AG09309 (cell line): ENCODE measurements around the gene ATXN1L.
"Not testable (repeated sequence)": the region's sequence is repeated elsewhere in the genome, so short reads cannot be mapped to it uniquely, and the experiment has no call there.

Experiments used
- DNase-seq: peaks from one replicate; pipeline ENCODE4 v3.0.0-alpha.2; 2010; ENCODE audit warnings: low read depth
- H3K4me3 ChIP-seq: 2 replicates; pipeline ENCODE4 v1.5.1; 2011; ENCODE audit warnings: mild to moderate bottlenecking, low read depth, low read length, moderate library complexity; ENCODE audit not compliant: control insufficient read depth
- CTCF ChIP-seq: IDR thresholded peaks from 2 replicates; pipeline ENCODE4 v1.5.1; 2011; ENCODE audit warnings: mild to moderate bottlenecking, low read depth, low read length, inconsistent platforms; ENCODE audit not compliant: insufficient read depth, control insufficient read depth; ENCODE audit errors: missing control alignments

ATXN1L gene

GRCh38 chr16:71811261-71811803 is 34.4 kb upstream of the ATXN1L start:
- no peak overlapping the region for H3K4me3 ChIP-seq
- DNase-seq, result no peak
- TF ChIP-seq CTCF, result no peak

GRCh38 chr16:71817155-71817500 is 28.6 kb upstream of the ATXN1L start:
- not testable (repeated sequence) for DNase-seq, H3K4me3 ChIP-seq

GRCh38 chr16:71826533-71827017 is 19.2 kb upstream of the ATXN1L start:
- no peak for TF ChIP-seq CTCF
- no peak for DNase-seq
- no peak overlapping the region for H3K4me3 ChIP-seq

- H3K4me3 ChIP-seq, result no peak overlapping the region
- DNase-seq, result no peak
- TF ChIP-seq CTCF, result no peak
Observed at GRCh38 chr16:71830359-71830758, 15.4 kb upstream of the ATXN1L start.

- DNase-seq, H3K4me3 ChIP-seq: not testable (repeated sequence)
Observed at GRCh38 chr16:71831698-71832097, 14.1 kb upstream of the ATXN1L start.

GRCh38 chr16:71832112-71832511 is 13.7 kb upstream of the ATXN1L start:
- not testable (repeated sequence) for H3K4me3 ChIP-seq, DNase-seq

GRCh38 chr16:71834291-71834690 is 11.5 kb upstream of the ATXN1L start:
- no peak overlapping the region for H3K4me3 ChIP-seq
- no peak for DNase-seq
- no peak for TF ChIP-seq CTCF

- no peak for TF ChIP-seq CTCF
- no peak for DNase-seq
- no peak overlapping the region for H3K4me3 ChIP-seq
Observed at GRCh38 chr16:71837150-71837549, 8.6 kb upstream of the ATXN1L start.
